Colon (tissue), 2 donors: ENCODE measurements around the gene KCNG4.
"Not testable (repeated sequence)": the region's sequence is repeated elsewhere in the genome, so short reads cannot be mapped to it uniquely, and the experiment has no call there.

ENCODE experiments used
- FAIRE-seq: peaks from 2 replicates; lab custom pipeline; 2012; peaks lifted over from hg19 to GRCh38; lab: Jason Lieb, UNC
- donor health status: control.
- donor health status: control.

The KCNG4 gene

DNA sequence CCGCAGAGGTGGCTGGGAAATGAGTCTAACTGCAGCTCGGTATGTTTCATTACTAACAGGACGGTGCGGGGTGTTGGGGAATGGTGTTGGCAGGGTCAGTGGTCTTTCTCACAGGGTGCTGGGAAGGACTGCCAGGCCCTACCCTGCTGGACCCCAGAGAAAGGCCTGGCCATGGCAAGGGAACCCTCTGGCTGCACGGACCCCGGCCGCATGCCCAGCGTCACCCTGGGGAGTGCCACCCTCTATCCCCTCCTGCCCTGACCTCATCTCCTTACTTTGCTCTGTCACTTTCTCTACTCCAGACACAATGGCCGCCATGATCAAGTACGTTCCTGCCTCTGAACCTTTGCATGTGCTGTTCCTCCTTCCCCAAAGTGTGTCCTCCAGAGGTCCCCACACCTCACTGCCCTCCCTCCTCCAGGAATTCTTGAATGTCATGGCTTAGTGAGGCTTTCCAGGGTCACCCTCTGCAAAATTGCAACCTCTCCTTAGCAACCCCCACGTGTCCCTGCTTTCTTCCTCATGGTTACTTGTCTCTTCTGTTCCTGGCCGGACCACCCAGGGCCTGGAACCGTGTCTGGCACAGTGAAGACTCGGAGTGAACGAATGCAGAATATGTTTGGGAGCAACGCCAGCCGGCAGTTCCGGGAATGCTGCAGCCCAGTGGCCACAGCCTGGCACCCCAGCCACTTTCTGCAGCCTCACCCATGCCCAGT, 33.7 kb downstream of the KCNG4 start:
- no peak for FAIRE-seq

DNA sequence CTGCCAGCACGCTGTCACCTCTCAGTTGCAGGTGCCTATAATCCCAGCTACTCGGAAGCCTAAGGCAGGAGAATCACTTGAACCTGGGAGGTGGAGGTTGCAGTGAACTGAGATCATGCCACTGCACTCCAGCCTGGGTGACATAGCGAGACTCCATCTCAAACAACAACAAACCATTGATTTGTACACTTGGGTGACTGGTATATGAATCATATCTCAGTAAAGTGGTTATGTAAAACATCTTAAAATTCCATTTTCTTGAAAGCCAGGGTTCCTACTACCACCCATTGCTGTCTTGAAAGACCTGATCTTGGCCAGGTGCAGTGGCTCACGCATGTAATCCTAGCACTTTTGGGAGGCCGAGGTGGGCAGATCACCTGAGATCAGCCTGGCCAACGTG, 34.7 kb downstream of the KCNG4 start:
- FAIRE-seq: not testable (repeated sequence)

DNA sequence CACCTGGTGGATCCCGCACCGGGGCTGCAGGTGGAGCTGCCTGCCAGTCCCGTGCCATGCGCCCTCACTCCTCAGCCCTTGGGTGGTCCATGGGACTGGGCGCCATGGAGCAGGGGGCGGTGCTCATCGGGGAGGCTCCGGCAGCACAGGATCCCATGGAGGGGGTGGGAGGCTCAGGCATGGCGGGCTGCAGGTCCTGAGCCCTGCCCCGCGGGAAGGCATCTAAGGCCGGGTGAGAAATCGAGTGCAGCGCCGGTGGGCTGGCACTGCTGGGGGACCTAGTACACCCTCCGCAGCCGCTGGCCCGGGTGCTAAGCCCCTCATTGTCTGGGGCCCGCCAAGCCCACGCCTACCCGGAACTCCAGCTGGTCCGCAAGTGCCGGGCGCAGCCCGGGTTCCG, 35.3 kb downstream of the KCNG4 start:
- FAIRE-seq: not testable (repeated sequence)

DNA sequence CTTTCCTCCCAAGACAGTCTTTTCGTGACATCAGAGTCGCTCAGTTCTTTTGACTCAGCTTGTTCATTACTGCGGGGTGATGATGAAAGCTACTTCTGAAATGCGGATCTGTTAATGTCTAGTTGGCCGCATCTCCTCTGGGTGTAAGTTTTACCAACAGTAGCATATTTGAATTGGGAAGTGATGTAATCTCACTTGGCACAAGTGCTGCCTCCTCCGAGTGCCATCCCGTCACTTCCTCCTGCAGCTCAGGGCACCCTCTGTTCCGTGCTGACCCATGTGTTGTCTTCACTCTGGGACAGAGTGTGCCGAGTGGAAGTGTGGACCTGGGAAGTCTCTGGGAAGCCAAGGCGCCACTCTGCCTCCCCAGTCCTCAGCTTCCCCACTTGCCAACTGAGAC, 40.0 kb downstream of the KCNG4 start:
- FAIRE-seq: no peak

DNA sequence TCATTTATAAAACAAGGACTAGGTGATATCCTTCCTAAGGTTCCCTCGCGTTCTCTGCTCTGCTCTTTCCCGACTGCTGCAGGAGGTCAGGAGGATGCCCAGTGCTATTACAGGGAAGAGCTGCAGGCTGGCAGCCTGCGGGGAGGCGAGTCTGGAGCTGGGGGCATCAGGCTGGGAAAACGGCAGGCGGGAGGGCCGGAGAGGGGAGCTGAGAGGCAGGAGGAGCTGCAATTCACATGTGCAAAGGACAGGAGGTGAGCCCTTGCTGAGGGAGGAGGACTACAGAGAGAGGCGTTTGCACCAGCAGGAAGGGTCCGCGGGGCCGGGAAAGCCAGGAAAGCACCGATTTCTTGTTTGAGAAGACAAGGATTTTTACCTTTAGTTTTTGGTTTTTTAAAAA, 40.7 kb downstream of the KCNG4 start:
- no peak for FAIRE-seq

DNA sequence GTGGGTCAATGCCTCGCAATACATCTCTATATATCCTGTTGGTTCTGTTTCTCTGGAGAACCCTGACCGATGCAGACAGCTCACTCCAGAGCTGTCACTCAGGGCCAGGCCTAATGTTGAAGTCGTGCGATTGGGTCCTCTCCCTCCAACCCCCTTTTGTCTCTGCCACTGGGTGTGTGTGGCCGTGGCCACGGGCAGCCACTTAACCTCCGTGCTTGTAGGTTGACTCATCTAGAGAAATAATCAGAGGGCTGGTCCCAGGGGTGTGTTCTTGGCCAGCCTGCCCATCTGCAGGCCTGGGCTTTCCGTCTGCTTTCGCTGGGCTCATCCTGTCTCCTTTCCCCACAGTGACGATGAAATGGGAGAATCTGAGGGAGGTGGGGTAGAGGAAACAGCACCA, 41.4 kb downstream of the KCNG4 start:
- FAIRE-seq: no peak

DNA sequence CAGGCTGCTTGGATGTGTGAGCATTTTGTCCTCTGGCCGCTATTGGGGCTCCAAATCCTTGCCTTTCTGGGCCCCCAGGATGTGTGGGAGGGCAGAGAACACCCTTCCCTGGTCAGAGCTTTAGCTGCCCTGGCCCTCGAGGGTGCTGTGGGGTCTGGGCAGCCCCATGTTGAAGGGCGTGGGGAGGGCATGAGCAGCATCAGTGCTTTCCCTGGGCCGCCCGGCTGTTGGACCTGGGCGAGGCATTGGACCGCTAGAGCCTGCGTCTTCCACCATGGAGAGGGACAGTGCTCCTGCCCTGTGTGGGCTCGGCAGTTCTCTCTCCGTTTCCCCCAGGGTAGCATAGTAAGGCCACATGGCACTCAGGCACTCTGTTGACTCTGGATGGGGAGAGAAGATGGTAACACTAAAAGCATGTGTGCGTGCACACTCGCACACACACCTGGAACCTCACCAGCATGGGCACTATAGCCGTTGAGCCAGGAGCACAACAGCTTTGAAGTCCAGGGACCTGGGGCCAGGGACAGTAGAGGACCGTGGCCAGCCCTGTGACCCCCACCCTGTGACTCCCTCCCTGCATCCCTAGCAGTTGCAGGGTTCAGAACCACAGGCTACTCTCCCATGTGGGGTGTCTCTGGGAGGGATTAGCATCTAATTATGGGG, 42.2 kb downstream of the KCNG4 start:
- FAIRE-seq: no peak

DNA sequence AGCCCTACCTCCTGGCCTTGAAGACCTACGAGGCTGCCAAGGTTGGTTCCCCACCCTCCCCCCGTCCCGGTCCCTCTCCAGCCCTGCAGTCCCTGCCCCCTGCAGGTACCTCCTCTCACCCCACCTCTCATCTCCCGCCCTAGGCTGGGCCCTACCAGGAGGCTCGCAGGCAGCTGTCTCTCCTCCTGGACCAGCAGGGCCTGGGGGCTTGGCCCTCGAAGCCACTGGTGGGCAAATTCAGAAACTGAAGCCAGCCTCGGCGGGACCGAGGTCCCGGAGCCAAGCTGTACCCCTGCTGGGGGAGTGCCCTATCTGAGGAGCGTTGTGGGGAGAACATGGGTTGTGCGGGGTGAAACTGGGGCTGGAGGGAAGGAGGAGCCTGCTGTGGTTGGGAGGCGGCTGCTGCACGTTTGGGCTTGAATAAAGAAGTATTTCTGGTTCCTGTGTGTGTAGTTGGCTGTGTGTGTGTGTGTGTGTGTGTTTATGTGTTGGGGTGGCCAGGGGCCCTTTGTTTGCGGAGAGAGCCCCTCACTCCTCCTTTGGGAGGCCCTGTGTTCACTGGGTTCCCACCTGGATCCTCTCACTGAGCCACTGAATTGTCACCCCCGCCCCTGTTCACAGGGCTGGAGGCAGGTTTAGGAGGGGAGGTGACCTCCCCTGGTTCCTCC, 43.0 kb downstream of the KCNG4 start:
- FAIRE-seq: no peak

DNA sequence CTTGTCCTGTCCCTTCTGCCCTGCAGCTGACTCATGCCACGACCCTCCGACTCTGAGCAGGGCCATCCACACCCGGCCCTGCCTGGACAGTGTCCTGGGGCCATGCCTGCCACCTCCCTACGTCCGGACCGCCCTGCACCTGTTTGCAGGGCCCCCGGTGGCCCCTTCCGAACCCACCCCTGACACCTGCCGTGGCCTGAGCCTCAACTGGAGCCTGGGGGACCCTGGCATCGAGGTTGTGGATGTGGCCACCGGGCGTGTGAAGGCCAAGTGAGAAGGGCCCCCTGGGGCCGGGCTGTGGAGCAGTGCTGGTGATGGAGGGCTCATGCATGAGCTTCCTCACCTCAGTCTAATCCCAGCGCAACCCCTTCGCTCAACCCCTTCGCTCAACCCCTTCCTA, 43.7 kb downstream of the KCNG4 start:
- no peak for FAIRE-seq

DNA sequence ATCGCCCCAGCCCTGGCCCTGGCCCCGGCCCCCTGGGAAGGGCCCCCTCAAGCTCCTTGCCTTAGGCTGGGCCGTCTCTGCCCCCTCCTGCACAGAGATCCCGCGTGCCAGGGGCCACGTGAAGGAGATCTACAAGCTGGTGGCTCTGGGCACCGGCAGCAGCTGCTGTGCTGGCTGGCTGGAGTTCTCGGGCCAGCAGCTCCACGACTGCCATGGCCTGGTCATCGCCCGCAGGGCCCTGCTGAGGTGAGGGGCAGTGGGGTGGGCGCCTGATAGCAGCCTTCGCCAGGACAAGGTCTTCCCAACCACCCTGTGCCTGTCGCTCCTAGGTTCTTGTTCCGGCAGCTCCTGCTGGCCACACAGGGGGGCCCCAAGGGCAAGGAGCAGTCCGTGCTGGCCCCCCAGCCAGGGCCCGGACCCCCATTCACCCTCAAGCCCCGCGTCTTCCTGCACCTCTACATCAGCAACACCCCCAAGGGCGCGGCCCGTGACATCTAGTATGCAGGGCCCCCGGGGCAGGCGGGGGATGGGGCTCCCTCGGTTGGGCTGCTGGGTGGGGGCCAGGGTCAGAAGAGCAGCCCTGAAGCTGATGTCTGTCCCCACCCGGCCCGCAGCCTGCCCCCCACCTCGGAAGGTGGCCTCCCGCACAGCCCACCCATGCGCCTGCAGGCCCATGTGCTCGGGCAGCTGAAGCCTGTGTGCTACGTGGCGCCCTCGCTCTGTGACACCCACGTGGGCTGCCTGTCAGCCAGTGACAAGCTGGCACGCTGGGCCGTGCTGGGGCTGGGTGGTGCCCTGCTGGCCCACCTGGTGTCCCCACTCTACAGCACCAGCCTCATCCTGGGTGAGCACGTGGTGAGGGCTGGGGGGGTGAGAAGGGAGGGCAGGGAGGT, 44.4 kb downstream of the KCNG4 start:
- no peak for FAIRE-seq

DNA sequence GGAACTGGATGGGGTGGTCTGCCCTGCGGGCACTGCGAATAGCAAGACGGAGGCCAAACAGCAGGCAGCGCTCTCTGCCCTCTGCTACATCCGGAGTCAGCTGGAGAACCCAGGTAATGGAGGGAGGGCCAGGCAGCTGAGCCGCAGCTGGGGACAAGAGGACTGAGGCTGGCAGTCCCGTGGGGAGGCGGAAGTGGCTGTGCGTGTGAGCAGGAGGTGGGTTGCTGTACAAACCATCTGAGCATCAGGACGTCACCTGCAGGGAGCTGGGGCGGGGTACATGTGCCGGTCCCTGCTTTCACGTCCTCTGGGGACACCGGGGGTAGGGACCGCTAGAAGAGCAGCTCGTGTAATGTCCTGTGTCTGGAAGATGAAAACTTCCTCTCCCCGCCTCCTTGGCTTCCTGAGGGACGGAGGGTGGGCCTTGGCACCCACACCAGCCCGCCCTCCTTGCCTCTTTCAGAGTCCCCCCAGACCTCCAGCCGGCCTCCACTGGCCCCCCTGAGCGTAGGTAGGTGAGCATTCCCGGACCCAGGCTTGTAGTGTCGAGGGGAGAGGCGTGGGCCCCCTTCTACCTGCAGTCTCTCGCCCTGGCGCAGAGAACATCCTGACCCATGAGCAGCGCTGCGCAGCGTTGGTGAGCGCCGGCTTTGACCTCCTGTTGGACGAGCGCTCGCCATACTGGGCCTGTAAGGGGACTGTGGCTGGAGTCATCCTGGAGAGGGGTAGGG, 45.2 kb downstream of the KCNG4 start:
- no peak for FAIRE-seq

DNA sequence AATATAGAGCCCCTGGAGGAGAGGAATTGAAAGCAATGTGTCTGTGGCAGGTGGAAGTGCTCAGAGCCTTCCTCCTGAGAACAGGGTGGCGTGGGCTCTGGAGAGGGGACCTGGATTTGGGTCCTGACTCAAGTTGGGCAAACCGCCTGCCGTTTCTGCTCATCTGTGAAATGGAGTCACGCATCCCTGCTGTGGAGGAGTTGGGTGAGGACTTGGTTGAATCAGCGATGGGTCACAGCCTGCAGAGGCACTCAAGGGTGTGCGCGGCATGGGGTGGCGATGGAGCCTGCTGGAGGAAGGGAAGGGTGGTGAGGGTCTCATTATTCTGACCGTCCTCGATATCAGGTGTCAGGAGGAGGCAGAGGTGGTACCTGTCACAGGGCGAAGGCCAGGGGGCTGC, 45.8 kb downstream of the KCNG4 start:
- FAIRE-seq: no peak

DNA sequence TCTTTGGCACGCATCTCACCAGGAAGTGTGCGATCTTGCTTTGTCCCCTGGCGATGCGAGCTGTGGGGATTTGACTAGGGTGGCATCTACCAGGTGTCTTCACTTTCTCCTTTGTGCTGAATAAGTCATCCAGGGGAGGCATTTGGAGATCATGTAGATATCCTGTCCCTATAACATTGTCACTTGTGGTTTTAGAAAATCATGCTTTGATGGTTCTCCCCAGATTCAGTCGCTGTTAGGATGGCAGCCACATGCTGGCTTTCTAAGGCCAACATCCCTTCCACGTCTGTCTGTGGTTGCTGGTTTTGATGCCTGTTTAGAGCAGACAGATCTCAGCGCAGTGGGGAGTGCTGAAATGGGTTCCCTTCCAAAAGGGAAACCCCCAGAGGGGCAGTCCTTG, 46.3 kb downstream of the KCNG4 start:
- FAIRE-seq: no peak

DNA sequence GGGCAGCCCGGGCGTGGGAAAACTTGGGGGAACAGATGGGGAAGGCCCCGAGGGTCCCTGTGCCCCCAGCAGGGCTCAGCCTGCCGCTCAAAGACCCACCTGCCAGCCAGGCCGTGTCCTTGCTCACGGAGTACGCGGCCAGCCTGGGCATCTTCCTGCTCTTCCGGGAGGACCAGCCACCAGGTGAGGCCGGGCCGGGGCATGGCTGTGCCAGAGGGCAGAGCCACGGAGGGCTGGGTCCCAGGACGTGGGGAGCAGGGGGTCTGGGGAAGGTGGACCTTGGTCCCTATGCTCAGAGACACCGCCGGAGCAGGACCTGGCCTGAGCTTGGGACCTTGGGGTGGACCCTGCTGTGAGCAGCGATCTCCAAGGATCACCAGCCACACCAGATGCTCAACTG, 48.3 kb downstream of the KCNG4 start:
- FAIRE-seq: no peak

DNA sequence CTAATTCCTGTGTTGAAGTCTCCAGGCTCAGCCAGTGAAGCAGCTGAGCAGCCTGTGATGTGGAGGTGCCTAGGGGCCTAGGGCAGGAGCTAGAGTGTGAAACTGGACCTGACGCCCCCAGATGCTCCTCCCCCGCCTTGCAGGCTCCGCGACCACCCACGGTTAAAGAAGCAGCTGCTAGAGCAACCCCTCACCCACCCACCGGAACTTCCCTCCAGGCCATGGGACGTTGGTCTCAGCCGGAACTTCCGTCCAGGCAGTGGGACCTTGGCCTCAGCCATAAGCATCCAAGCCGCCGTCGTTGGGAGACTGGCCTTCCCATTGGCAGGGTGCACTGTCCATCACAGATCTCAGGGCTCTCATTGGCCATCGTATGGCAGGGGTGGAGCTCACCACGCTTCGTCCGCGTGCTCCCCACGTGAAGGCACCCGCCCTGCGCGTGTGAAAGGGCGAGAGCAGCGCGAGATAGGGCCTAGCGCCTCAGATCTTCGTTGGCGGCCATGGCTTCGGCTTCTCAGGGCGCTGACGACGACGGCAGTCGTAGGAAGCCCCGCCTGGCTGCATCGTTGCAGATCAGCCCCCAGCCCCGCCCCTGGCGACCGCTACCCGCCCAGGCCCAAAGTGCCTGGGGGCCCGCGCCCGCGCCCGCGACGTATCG, 49.0 kb downstream of the KCNG4 start, which contains the start of gene ADAD2:
Gene ADAD2, plus strand, starts transcription at position 427 of the 658 bp plus-strand sequence. Its CDS starts 74 bp downstream, at position 501.
- no peak for FAIRE-seq

DNA sequence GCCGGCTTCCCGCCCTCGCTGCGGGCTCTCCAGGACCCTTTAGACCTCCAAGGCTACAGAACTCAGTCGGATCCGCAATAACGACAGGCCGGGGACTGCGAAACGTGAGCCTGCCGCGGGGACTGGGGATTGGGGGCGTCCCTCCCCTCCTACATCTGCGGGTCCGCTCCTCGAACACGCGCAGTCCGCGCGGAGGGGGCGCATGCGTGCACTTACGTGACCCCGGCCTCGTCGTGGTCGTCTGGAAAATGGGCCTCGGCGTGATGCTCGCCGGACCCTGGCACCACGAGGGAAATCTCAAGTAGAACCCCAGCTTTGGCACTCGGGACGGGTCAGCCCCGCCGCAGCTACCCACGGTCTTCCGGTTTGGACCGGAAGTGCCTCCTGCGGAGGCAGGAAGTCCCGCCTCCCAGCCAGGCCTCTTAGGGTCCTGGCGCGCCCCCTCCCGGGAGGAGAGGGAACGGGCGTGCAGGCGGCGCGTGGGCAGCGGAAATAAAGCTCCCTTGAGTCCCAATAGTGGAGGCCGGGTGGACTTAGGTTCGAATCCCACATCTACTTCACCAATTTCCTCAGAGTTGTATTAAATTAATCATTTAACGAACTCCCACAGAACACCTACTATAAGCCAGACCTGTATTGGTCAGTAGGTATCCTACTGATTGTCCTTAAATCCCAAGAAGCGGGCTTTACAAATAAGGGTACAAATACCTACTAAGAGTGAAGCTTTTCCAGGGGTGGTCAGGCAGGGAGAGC, 53.0 kb downstream of the KCNG4 start, which contains the start of gene TAF1C:
Gene TAF1C, minus strand, starts transcription at position 373 of the 753 bp plus-strand sequence. CDS start 2,069 bp downstream, outside the sequence.
- FAIRE-seq: no peak

DNA sequence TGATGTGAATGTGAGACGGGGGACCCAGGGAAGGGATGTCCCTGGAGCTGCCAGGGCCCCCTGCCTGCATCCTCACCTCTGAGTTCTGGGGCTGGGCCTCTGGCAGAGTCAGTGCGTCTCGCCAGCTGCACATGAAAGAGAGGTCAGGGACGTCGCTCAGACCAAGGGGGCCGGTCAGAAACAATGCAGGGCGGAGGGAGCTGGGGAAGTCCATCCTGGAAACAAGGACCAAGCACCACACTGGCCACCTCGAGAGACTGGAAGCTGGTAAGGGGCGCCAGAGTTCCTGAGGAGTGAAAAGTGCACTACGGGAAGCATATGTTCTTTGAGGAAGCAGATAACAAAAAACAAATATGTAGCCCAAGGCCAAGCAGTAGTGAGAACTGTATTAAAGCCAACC, 55.0 kb downstream of the KCNG4 start:
- FAIRE-seq: no peak

DNA sequence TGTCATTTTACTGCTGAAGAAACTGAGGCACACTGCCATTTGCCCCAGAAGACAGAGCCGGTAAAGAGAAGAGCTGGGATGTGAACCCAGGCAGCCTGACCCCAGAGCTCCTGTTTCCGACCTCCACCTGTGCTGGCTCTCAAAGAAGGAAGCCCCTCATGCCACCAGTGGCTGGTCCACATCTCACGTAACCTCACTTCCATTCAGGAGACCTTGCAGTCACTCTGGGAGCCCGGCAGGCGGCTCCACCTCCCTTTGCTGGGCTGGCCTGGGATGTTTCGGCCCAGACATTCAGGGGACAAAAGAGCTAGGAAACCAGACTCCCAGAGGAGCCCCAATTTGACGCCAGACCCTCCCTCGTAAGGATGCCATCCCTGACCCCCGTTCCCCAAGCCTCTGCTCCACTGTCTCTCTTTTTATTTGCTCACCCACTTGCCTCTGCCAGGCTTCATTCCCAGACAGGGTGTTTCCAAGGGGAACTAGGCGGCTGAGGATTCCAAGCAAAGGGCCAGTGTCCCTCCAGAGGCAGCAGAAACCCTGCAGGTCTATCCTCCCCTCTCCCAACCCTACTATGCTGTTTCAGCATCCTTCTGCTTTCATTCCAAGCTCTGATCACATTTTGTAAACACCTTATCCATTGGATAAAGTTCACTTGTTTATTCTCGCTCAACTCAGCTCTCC, 55.8 kb downstream of the KCNG4 start:
- no peak for FAIRE-seq

DNA sequence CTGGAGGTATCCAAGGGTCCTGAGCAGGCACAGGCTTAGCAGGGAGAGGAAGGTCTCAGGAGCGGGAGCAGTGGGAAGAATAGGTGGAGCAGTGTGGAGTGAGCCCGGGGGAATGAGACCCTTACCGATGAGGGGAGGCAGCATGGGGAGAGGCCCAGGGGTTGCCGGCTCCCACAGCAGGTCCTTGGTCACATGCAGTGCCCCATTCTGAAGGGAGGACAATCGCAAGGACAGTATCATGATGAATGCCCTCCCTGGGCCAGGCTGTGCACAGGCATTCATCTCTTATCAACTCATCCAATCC, 56.3 kb downstream of the KCNG4 start:
- no peak for FAIRE-seq
